Neural cell (in vitro differentiated cells): ENCODE data around the gene ZNF563. TPM values are rescaled to one million over a fixed set of nuclear protein-coding genes. Genes with fewer than 3 reads are reported as not detected.
"Not testable (repeated sequence)": the region's sequence is repeated elsewhere in the genome, so short reads cannot be mapped to it uniquely, and the experiment has no call there.

Experiments used
- H2AFZ ChIP-seq: fragments of 200-600, 300-800 bp; sonication (generic), shearing (Covaris generic); 2 replicates; pipeline ENCODE4 v1.6.0; 2014; ENCODE audit warnings: low read depth, mild to moderate bottlenecking, antibody characterized with exemption, low read length, moderate library complexity
- H3F3A ChIP-seq: fragments of 200-600 bp; shearing (Covaris generic); 2 replicates; pipeline ENCODE4 v1.6.1; 2016; ENCODE audit warnings: mild to moderate bottlenecking, moderate library complexity, mixed read lengths, antibody characterized with exemption, low read length; ENCODE audit not compliant: insufficient read depth, poor library complexity, severe bottlenecking
- H3K27ac ChIP-seq: fragments of 200-600, 300-800 bp; sonication (generic), shearing (Covaris generic); 2 replicates; pipeline ENCODE4 v1.5.1; 2014; ENCODE audit warnings: mild to moderate bottlenecking, low read length, moderate library complexity
- H3K27me3 ChIP-seq: fragments of 300-800, 200-600 bp; sonication (generic), shearing (Covaris generic); 2 replicates; pipeline ENCODE4 v1.6.0; 2014; ENCODE audit warnings: mild to moderate bottlenecking, low read depth, low read length, moderate library complexity; ENCODE audit not compliant: insufficient read depth
- H3K36me3 ChIP-seq: fragments of 300-800, 200-600 bp; sonication (generic), shearing (Covaris generic); 2 replicates; pipeline ENCODE4 v1.5.1; 2014; ENCODE audit warnings: mild to moderate bottlenecking, antibody characterized with exemption, low read length, moderate library complexity; ENCODE audit not compliant: insufficient read depth
- H3K4me2 ChIP-seq: fragments of 300-800, 200-600 bp; sonication (generic), shearing (Covaris generic); 2 replicates; pipeline ENCODE4 v1.6.0; 2014; ENCODE audit warnings: mild to moderate bottlenecking, low read length
- H3K4me3 ChIP-seq: fragments of 300-800, 200-600 bp; sonication (generic), shearing (Covaris generic); 2 replicates; pipeline ENCODE4 v1.5.1; 2014; ENCODE audit warnings: mild to moderate bottlenecking, low read length, moderate library complexity
- H3K79me2 ChIP-seq: fragments of 200-600 bp; shearing (Covaris generic); replicated peaks from 2 replicates; pipeline ENCODE4 v1.6.0; 2014; ENCODE audit warnings: mild to moderate bottlenecking, low read length, moderate library complexity; ENCODE audit not compliant: insufficient read depth
- H3K9ac ChIP-seq: fragments of 300-800, 200-600 bp; sonication (generic), shearing (Covaris generic); 2 replicates; pipeline ENCODE4 v1.6.1; 2016; ENCODE audit warnings: mild to moderate bottlenecking, low read length, mixed read lengths
- H3K9me2 ChIP-seq: fragments of 200-600 bp; shearing (Covaris generic); 2 replicates; pipeline ENCODE4 v1.6.1; 2016; ENCODE audit warnings: mild to moderate bottlenecking, low read length, mixed read lengths; ENCODE audit not compliant: insufficient read depth
- H3K9me3 ChIP-seq: fragments of 200-600, 300-800 bp; sonication (generic), shearing (Covaris generic); 2 replicates; pipeline ENCODE4 v1.6.1; 2016; ENCODE audit warnings: mild to moderate bottlenecking, mixed run types, low read length, moderate library complexity, mixed read lengths
- H4K20me1 ChIP-seq: fragments of 200-600 bp; shearing (Covaris generic); 2 replicates; pipeline ENCODE4 v1.6.1; 2016; ENCODE audit warnings: mild to moderate bottlenecking, mixed run types; ENCODE audit not compliant: insufficient read depth
- CTCF ChIP-seq: fragments of 450-650 bp; IDR thresholded peaks from 2 replicates; pipeline ENCODE4 v1.5.1; 2014; ENCODE audit warnings: antibody characterized with exemption, mild to moderate bottlenecking, moderate library complexity; ENCODE audit not compliant: poor library complexity, severe bottlenecking
- EP300 ChIP-seq: fragments of 450-650 bp; conservative IDR thresholded peaks from 2 replicates; pipeline ENCODE4 v1.6.1; 2014; ENCODE audit warnings: antibody characterized with exemption, mild to moderate bottlenecking, moderate library complexity; ENCODE audit not compliant: poor library complexity, severe bottlenecking
- EZH2 ChIP-seq: fragments of 200-600, 300-800 bp; shearing (Covaris generic), sonication (generic); IDR thresholded peaks from 2 replicates; pipeline ENCODE4 v1.6.1; 2014; ENCODE audit warnings: antibody characterized with exemption, low read length, borderline replicate concordance, mild to moderate bottlenecking; ENCODE audit not compliant: insufficient read depth, poor library complexity, severe bottlenecking
- MXI1 ChIP-seq: fragments of 450-650 bp; conservative IDR thresholded peaks from 2 replicates; pipeline ENCODE4 v1.6.1; 2014; ENCODE audit warnings: antibody characterized with exemption, mild to moderate bottlenecking; ENCODE audit not compliant: poor library complexity, severe bottlenecking
- POLR2AphosphoS5 ChIP-seq: IDR thresholded peaks from 2 replicates; pipeline ENCODE4 v1.6.1; 2012
- RAD21 ChIP-seq: fragments of 450-650 bp; conservative IDR thresholded peaks from 2 replicates; pipeline ENCODE4 v1.6.1; 2014; ENCODE audit warnings: antibody characterized with exemption, mild to moderate bottlenecking, moderate library complexity
- SMC3 ChIP-seq: fragments of 450-650 bp; conservative IDR thresholded peaks from 2 replicates; pipeline ENCODE4 v1.6.1; 2014; ENCODE audit warnings: antibody characterized with exemption, mild to moderate bottlenecking, moderate library complexity; ENCODE audit not compliant: poor library complexity
- TAF1 ChIP-seq: IDR thresholded peaks from 2 replicates; pipeline ENCODE4 v1.6.1; 2012; ENCODE audit warnings: low read depth
- polyA plus RNA-seq: library from polyadenylated mRNA; depleted of rRNA; stranded (reverse); fragments of >200 nt; gene quantifications from 2 replicates; pipeline ENCODE4 v1.2.3, GENCODE V29; 2014
- TF ChIP-seq, protein P1 (sequence below): IDR thresholded peaks from 2 replicates; pipeline ENCODE4 v1.6.1; 2012; ENCODE audit warnings: borderline replicate concordance

The ZNF563 gene
- polyA plus RNA-seq, 1 donor from 2014 or later: 3.6 TPM

DNA sequence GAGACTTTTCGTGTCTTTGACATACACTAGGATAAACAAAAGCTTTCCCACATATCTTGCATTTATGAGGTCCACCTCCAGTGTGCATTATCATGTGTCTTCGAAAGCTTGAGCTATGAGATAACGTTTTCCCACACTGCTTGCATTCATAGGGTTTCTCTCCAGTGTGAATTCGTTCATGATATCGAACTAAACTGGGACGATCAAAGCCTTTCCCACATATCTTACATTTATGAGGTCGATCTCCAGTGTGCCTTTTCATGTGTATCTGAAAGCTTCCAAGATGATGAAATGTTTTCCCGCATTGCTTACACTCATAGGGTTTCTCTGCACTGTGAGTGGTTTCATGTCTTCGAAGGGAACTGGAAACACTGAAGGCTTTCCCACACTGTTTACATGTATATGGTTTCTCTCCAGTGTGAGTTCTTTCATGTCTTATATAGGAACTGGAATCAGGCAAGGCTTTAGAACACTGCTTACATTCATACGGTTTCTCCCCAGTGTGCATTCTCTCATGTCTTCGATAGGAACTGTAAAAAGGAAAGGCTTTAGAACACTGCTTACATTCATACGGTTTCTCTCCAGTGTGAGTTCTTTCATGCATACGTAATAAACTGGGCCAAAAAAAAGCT is 14.5 kb downstream of the ZNF563 start:
- Histone ChIP-seq H2AFZ (no peak overlapping the region), H3K79me2 (no peaks in the 10 kb centered on the region), H3K4me3 (no peak overlapping the region), H3K27ac (no peak overlapping the region), H3K9me2 (no peaks in the 10 kb centered on the region), H3K36me3 (no peaks in the 10 kb centered on the region), H3K27me3 (no peaks in the 10 kb centered on the region), H3K4me2 (no peak overlapping the region), H3K9me3 (peaks cover 9% of the 10 kb centered on the region), H3F3A (no peaks in the 10 kb centered on the region), H4K20me1 (no peaks in the 10 kb centered on the region), H3K9ac (no peak overlapping the region)
- TF ChIP-seq MXI1 (no peak), CTCF (no peak), SMC3 (no peak), EP300 (no peak), EZH2 (no peak), TAF1 (no peak), POLR2AphosphoS5 (no peak), RAD21 (no peak)
- TF ChIP-seq, protein P1, sequence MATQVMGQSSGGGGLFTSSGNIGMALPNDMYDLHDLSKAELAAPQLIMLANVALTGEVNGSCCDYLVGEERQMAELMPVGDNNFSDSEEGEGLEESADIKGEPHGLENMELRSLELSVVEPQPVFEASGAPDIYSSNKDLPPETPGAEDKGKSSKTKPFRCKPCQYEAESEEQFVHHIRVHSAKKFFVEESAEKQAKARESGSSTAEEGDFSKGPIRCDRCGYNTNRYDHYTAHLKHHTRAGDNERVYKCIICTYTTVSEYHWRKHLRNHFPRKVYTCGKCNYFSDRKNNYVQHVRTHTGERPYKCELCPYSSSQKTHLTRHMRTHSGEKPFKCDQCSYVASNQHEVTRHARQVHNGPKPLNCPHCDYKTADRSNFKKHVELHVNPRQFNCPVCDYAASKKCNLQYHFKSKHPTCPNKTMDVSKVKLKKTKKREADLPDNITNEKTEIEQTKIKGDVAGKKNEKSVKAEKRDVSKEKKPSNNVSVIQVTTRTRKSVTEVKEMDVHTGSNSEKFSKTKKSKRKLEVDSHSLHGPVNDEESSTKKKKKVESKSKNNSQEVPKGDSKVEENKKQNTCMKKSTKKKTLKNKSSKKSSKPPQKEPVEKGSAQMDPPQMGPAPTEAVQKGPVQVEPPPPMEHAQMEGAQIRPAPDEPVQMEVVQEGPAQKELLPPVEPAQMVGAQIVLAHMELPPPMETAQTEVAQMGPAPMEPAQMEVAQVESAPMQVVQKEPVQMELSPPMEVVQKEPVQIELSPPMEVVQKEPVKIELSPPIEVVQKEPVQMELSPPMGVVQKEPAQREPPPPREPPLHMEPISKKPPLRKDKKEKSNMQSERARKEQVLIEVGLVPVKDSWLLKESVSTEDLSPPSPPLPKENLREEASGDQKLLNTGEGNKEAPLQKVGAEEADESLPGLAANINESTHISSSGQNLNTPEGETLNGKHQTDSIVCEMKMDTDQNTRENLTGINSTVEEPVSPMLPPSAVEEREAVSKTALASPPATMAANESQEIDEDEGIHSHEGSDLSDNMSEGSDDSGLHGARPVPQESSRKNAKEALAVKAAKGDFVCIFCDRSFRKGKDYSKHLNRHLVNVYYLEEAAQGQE: no peak

DNA sequence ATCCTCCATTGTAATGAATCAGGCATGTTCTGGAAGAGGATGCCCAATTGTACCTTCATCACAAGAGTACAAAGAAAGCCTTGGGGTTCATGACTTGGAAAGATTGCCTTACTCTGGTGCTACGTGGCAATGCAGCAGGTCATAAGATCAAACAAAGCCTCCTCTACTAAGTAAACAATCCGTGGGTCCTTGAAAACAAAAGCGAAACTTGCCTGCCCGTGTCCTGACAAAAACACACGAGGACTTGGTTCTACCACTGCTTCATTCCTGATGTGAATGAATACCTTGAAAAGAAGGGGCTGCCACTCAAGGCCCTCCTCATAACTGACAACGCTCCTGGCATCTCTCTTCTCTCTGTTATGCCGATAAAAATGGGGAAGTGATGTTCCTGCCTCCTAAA is 18.9 kb downstream of the ZNF563 start:
- no peak overlapping the region for H3K27ac ChIP-seq
- H3K9me2 ChIP-seq: no peaks in the 10 kb centered on the region
- H3F3A ChIP-seq: no peaks in the 10 kb centered on the region
- H3K36me3 ChIP-seq: no peaks in the 10 kb centered on the region
- H3K9ac ChIP-seq: no peak overlapping the region
- no peak overlapping the region for H3K4me2 ChIP-seq
- H3K4me3 ChIP-seq: no peak overlapping the region
- TF ChIP-seq MXI1: no peak
- TF ChIP-seq EZH2: no peak
- no peak for TF ChIP-seq TAF1
- TF ChIP-seq RAD21: no peak
- no peak for TF ChIP-seq POLR2AphosphoS5
- no peak for TF ChIP-seq SMC3
- TF ChIP-seq, protein P1: no peak
- H2AFZ ChIP-seq: no peak overlapping the region
- H4K20me1 ChIP-seq: no peaks in the 10 kb centered on the region
- no peaks in the 10 kb centered on the region for H3K79me2 ChIP-seq
- no peaks in the 10 kb centered on the region for H3K27me3 ChIP-seq
- no peaks in the 10 kb centered on the region for H3K9me3 ChIP-seq

DNA sequence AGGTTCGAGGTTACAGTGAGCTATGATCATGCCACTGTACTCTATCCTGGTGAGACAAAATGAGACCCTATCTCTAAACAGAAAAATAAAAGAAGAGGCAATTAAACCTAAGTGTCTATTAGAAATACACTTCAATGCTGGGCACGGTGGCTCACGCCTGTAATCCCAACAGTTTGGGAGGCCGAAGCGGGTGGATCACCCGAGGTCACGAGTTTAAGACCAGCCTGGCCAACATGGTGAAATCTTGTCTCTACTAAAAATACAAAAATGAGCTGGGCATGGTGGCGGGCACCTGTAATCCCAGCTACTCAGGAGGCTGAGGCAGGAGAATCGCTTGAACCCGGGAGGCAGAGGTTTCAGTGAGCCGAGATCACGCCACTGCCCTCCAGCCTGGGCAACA is 24.5 kb downstream of the ZNF563 start:
- H4K20me1 ChIP-seq, H3K27me3 ChIP-seq, H3K9me3 ChIP-seq, H3K27ac ChIP-seq, H2AFZ ChIP-seq, H3K36me3 ChIP-seq, H3K79me2 ChIP-seq, H3F3A ChIP-seq, H3K9ac ChIP-seq, H3K9me2 ChIP-seq, H3K4me3 ChIP-seq, H3K4me2 ChIP-seq: not testable (repeated sequence)
